Measurements from ENCODE around the gene ITGA5.
A peak's percentile ranks its signal among the peaks of the same experiment; 100 is the strongest.

Gene ITGA5

DNA sequence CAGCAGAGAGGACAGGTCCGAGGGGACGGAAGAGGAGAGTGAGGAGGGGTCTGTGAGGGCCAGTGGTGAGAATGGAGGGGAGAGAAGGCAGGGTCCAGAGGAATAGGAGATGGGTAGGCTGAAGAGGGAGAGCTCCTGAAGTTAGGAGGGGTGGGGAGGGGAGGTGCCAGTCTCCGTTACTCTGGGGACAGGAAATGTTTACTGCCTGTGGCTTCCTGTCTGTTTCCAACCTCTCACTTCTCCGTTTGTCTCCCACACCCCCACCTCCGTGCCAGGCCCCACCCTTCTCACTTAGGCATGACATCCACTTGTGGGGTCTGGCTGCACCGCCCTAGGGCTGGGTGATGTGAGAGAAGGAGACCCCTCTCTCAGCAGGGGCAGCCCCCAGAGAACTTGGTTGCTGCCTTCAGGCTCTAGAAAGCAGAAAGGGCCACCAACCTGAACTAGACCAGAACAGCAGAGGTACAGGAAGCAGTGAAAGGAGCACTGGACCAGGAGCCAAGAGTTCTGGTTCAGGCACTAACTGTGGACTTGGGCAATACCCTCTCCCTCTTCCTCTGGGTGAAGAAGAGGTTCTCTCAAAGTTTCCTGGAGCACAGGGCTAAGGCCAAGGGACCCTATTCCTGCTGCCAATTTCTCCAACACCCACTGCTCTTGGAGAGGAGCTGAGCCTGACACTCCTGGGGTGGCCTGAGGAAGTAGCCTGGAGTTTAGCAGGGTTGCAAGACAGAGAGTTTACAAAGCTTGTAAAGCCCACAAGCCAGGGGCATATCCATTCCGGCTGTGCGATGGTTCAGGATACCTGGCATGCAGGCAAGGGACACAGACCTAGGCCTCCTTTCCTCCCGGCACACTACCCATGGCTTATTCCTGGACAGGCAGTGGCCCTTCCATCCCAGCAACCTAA, 5.5 kb downstream of the ITGA5 start:
- peak overlapping the region; percentile 20 for H3K4me3 ChIP-seq (ENCODE audit: low read depth, low read length)

DNA sequence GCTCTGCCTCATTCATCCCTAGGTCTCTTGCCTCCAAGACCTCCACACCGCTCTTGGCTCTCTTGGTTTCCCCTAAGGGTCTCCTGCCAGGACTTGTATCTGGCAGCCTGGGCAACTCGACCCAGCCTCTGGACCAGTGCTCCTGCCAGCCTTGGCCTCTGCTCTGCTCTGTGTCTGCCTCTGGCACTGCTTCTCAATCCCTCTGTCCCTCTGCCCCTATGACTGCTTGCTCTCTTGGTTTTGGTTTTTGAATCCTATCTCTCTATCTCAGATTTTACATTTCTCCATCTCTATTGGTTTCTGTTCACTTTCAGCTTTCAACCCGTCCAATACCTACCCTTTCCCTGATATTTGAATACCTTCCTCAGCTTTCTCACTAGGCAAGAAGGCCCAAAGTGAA, 6.3 kb downstream of the ITGA5 start:
- no peak for DNase-seq (ENCODE audit: low read depth)
- peak overlapping the region; percentile 3 for H3K4me3 ChIP-seq (ENCODE audit: low read depth, low read length)

More for the DNA sequence above, 5.5 kb downstream of the ITGA5 start:
- no peak for DNase-seq (ENCODE audit: low read depth)

DNA sequence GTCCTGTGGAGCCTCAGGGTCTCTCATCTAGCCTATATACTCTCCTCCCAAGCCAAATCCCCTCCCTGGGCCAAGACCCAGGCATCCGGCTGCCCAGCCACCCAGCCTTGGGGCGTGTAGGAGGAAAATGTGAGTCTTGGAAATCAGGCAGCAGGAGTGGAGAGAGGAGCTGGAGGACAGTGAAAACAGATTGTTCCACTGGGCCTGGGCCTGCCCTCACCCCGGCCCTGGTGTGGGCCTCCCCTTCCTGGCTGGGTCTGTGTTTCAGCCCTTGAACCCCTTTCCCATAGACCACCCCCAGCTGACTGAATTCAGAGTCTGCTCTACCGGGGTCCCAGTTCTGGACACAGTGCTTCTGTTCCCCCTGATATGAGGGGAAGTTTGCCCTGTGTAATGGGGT, 6.7 kb downstream of the ITGA5 start:
- no peak overlapping the region for H3K4me3 ChIP-seq (ENCODE audit: low read depth, low read length)
- DNase-seq (ENCODE audit: low read depth) = no peak

DNA sequence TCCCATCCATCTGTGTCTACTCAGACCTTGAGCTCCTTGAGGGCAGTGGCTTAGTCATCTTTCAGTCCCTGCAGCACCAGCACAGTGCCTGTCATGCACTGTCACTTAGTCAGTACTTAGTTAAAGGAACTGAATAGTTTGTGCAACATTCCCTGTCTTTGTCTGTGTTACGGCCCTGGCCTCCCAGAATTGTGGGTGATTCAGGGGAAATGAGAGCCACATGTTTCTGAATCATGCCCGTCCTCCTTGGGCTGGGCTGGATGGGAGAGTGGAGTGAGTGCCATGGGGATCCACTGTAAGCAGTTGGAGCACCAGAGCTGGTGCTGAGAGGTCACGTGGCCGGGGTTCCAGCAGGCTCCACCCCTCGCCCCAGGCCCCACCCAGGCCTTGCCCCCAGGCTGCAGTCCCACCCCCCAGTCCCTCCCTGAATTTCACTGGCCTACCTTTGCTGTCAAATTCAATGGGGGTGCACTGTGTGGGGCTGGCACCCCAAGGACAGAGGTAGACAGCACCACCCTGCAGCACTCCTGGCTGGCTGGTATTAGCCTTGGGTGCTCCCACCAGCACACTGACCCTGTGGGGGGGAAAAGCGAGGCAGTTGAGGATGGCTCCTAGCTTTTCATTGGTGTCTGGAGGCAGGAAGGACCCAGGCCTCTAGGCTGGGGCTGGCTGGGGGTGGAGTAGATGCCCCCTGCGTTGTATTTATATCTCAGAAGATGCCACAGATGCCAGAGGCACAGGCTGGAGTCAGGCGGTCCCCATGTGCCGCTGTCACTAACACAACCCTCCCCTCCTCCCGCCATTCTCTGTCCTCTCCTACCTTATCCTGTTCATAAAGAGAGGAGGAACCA, 7.5 kb downstream of the ITGA5 start:
- H3K4me3 ChIP-seq (ENCODE audit: low read depth, low read length) = no peak overlapping the region
- DNase-seq (ENCODE audit: low read depth) = peak; percentile 73

DNA sequence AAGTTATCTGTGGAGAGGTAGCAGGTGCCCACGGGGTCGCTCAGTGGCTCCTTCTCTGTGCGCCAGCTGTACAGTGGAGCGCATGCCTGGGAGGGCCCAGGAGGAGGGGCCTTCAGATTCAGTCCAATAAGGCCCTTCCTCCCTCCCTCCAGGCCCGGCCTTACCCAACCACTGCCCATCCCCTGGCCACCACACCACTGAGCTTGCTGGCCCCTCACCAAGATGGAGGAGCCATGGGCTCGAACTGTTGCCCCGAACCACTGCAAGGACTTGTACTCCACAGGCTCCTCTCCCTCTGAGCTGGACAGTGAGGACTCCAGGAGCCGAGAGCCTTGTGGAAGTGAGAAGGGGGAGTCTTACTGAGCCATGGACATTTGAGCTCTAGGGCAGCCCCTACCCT, 9.8 kb downstream of the ITGA5 start:
- no peak overlapping the region for H3K4me3 ChIP-seq (ENCODE audit: low read depth, low read length)
- no peak for DNase-seq (ENCODE audit: low read depth)

DNA sequence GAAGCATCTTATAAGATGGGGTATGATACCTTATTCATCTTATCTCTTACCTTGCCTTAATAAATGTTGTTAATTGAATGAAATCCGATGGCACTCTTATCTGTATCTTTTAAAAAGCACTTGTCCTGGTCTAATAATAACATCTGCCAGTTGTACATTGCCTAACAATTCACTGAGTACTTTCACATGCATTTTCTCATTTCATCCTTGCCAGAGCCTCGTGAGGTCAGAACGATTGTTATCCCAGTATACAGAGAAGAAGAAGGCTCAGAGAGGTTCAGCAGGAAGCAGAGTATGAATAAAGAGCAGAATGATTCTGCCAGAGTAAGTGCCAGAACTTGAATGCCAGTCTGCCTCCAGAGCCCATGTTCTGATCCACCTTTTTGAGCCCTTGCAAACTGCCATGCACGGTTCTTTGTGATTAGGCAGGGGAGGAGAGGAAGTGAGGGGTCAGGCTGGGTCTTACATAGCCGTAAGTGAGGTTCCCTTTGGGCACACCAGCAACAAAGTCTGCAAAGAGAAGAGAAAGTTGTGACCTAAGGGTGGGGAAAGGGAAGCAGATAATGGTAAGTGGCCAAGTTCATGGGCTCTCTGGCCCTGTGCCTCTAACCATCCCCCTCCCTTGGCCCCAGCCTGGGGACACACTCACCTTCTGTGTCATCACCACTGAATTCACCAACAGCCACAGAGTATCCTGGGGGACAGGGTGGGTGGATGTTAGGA, 11.7 kb downstream of the ITGA5 start:
- H3K4me3 ChIP-seq (ENCODE audit: low read depth, low read length) = no peak overlapping the region
- DNase-seq (ENCODE audit: low read depth) = no peak

DNA sequence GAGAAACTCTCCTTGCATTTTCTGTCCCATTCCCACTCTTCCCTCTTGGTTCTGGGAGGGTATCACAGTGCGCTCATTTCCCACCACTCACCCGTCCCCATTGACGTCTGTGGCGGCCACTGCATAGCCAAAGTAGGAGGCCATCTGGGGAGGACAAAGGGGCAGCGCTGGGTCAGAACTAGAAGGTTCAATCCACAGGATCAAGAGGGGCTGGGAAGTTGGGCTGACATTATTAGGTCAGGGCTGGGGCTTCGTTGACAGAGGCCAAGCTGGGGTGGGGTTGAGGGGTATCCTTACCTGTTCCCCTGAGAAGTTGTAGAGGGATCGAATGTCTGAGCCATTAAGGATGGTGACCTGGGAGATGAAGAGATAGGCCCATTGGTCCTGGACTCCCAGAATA, 13.5 kb downstream of the ITGA5 start:
- DNase-seq (ENCODE audit: low read depth) = no peak
- no peak overlapping the region for H3K4me3 ChIP-seq (ENCODE audit: low read depth, low read length)

DNA sequence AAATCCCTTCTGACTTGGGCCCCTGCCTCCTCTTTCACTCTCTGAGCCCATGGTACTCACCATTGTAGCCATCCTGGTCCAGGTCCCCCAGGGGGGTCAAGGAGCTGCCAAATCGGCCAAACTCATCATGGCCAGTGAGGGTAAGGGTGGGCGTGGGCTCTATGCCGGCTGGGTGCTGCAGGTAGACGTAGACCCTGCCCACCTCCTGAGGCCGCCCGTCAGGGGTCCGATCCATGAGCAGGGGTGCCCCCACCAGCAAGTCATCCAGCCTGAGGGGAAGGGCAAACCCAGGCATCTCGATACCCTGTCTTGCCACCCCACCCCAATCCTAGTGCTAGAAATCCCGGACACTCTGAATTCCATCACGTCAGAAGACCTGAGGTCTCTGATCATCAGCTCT, 14.0 kb downstream of the ITGA5 start:
- DNase-seq (ENCODE audit: low read depth) = no peak
- H3K4me3 ChIP-seq (ENCODE audit: low read depth, low read length) = no peak overlapping the region

DNA sequence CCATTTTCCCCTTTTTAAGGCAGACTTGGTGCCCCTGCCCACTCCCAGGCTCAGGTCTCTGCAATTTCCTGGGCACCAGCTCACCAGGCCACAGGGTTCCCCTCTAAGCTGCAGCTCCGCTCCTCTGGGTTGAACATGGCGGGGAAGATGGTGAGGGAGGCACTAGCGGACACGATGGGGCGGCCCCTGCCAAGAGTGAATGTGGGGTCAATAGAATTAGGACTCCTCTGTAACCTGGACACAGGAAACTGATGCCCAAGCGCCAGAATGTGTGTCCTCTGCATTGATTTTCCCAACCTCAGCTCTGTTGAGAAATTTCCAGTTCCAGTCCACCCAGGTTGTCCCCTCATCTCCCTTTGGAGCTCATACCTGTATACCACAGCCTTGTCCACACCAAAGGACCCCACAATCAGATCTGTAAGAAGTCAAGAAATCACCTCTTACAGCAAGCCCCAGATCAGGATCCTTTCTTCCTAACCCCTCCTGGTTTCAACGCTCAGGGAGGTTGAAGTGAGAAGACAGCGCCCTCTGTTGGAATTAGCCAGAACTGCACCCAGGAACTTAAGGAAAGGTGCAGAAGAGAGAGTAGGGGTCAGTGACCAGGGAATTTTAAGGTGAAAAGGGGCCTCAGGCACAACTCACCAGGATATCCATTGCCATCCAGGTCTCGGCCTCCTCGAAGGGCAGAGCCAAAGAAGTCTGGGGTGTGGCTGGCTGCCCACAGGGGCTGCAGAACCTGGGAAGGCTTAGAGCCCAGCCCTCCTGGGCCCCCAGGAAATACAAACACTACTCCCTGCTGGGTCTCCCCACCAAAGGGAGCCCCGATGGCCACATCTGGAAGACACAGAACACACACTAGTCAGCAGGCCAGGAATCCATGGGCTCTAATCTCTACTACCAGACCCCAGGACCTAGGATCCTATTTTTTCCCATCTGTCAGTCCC, 14.7 kb downstream of the ITGA5 start:
- no peak overlapping the region for H3K4me3 ChIP-seq (ENCODE audit: low read depth, low read length)
- no peak for DNase-seq (ENCODE audit: low read depth)

DNA sequence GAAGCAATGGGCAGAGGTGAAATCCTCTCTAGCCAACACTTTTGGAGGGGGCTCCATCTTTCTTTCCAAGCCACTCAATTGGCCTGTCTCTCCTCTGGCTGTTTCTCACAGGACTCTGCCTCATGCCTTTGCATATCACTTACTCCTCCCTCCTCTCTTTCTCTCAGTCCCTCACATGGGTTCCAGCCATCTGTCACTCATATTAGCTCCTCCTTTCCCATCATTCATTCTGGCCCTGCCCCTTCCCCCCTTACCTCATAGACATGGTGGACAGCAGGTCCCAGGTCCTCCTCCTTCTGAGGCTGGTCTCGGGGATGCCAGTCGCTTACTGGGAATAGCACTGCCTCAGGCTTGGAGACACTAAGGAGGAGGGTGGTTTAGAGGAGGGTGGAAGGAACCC, 17.9 kb downstream of the ITGA5 start:
- no peak overlapping the region for H3K4me3 ChIP-seq (ENCODE audit: low read depth, low read length)
- DNase-seq (ENCODE audit: low read depth) = no peak

DNA sequence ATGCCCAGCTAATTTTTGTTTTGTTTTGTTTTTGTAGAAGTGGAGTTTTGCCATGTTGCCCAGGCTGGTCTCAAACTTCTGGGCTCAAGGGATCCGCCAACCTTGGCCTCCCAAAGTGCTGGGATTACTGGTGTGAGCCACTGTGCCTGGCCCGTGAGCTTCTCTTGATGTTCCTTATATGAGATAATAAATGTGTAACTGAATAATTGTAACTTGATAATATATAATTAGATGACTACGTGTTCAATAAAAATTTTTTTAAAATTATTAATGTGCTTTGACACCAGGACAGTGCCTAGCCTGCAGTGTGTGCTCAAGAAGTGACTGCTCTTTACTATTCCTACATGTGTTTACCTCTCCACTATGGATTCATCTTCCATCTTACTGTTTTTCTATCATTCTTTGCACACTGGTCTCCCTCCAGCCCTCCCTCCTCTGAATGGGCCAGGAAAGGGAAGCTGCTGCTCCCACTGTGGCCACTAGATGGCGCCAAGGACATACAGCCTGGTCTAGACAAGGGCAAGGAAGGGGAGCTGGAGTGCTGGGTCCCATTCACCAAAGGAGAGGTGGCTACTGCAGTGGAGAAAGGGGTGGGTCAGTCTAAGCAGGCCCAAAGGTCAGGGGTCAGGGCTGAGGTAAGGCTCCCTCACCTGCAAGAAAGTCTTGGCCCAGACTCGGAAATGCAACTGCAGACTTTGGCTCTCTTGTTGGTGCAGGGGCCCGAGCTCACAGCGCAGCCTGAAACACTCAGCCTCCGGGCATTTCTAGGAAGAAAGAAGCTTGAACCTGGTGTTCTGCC, 19.9 kb downstream of the ITGA5 start:
- peak; percentile 36 for DNase-seq (ENCODE audit: low read depth)
- H3K4me3 ChIP-seq (ENCODE audit: low read depth, low read length) = no peak overlapping the region

DNA sequence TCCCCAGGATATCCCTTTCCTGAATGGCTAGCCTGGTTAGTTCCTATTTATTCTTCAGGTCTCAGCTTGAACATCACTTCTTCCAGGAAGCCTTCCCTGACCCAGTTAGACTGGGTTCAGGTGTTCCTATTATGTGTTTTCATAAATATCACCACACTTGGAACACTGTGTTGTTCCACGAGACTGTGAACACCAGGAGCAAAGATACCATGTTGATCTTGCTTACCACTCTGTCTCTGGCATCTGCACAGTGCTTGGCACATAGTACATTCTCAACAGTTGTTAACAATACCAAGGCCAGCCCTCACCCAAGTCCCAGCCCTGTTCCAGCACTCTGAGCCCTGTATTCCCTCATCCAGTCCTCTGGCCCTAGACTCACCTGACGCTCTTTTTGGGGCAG, 20.8 kb downstream of the ITGA5 start:
- no peak for DNase-seq (ENCODE audit: low read depth)
- no peak overlapping the region for H3K4me3 ChIP-seq (ENCODE audit: low read depth, low read length)

DNA sequence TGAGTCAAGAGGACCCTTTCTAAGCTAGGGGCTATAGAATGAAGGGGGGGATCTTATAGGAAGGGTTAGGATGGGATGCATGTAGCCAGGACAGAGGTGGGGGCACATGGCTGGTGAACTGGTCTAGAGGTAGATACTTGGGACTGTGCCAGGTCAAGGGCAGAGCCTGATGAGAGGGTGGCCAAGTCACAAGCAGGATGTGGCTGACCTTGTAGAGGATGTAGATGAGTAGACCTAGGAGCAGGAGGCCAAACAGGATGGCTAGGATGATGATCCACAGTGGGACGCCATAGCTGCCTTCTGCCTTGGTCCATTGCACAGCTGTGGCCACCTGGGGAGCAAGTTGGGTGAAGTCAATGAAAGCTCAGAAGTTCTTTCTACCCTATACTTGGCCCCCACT, 21.9 kb downstream of the ITGA5 start:
- DNase-seq (ENCODE audit: low read depth) = no peak
- no peak overlapping the region for H3K4me3 ChIP-seq (ENCODE audit: low read depth, low read length)

DNA sequence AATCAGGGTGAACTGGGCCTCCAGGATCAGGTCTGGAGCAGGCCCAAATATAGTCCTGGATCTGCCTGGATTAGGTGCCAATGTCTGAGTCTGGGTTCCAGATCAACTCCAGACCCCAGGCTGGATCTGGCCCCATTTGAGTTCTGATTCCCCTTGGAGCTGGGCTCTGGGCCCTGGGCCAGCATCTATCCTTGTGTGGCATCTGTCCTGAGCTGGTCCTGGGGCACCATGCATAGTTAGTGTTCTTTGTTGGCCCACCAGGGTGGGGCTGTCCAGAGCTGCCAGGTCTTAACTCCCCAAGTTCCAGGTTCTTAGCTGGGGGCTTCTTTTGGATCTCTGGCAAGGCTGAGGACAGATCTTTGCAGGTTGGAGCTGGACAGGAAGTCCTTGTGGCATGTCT, 23.5 kb downstream of the ITGA5 start:
- DNase-seq (ENCODE audit: low read depth) = no peak
- no peak overlapping the region for H3K4me3 ChIP-seq (ENCODE audit: low read depth, low read length)

DNA sequence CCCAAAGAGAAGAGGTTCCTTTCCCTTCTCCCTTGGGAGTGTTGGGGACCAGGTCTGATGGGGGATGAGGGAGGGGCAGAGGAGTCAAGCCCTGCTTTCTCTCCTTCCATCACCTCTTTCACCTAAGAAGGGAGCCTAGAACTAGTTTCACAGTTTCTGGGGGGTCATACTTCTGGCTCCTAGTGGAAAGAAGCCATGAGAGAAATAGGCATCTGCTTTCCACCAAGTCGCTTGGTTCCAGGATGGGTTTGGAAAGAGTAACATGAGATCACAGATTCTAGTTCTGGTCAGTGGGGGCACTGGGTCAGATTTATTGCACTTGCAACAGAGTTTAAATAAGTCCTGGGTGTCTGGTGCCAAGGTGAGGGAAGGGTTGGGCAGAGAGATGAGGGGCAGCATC, 24.1 kb downstream of the ITGA5 start:
- no peak overlapping the region for H3K4me3 ChIP-seq (ENCODE audit: low read depth, low read length)
- no peak for DNase-seq (ENCODE audit: low read depth)

DNA sequence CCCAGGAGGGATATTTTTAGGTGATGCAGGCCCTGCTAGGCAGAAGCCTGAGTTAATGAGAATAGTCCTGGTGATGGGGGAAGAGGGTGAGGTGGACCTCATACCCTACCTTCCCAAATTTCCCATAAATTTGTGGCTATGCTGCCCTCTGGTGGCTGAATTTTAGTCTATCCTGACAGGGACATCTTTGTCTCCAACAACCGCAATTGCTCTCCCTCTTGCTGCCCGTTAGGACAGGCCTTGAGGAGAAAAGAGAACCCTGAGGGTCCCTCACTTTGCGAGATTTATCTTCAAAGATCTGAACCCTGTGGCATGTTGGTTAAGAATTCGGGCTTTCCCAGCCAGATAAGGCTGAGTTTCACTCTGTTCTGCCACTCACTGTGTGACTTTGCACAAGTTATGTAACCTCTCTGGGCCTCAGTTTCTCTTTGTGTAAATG, 24.8 kb downstream of the ITGA5 start:
- no peak overlapping the region for H3K4me3 ChIP-seq (ENCODE audit: low read depth, low read length)
- no peak for DNase-seq (ENCODE audit: low read depth)

DNA sequence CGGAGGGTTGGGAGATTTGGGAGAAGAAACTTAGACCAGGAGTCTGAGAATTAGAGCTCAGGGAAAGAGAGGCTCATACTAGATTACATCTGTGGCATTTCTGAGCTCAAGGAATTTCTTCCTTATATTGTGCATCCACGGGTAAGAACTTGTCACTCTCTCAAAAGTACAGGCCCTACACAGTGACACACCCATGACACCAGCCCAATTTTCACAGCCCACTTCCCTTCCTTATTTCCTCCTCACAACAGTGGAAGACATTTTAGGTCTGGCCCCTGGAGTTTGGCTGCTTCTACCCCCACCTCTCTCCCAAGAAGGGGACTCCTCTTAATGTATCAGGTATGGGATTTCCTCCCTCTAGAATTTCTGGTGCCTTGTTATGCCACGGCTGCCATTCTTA, 25.3 kb downstream of the ITGA5 start:
- DNase-seq (ENCODE audit: low read depth) = no peak

DNA sequence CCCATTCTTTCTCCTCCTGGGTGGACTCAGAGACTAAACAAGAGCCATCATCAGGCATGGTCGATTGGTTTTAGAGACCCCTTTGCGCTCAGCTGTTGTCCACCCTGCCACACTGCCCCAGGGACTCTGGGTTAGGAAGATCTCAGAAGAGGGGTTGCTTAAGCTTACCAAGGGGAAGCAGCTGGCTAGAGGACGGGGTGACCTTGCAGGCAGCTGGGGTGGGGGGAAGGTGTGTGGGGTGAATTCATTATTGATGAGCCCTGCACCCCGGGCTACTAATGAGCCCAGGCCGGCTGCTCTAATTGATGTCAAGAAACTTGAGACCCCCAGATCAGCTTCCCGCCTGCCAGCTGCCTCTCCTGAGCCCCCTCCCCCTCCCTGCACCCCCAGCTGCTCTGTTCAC, 25.9 kb downstream of the ITGA5 start:
- no peak overlapping the region for H3K4me3 ChIP-seq (ENCODE audit: low read depth, low read length)

More for the DNA sequence above, 25.3 kb downstream of the ITGA5 start:
- H3K4me3 ChIP-seq (ENCODE audit: low read depth, low read length) = no peak overlapping the region

More for the DNA sequence above, 25.9 kb downstream of the ITGA5 start:
- DNase-seq (ENCODE audit: low read depth) = no peak
